ENCODE results near the gene TET3.

The TET3 gene

GRCh38 chr2:73976803-73977202 is 7.9 kb upstream of the TET3 start:
- no peaks in the 10 kb centered on the region for H3K36me3 ChIP-seq (ENCODE audit: control insufficient read depth in 5 of 5, insufficient read depth in 5 of 5, low read length in 5 of 5)
- no peaks in the 10 kb centered on the region for H3K9me3 ChIP-seq (ENCODE audit: control insufficient read depth in 5 of 5, low read length in 5 of 5)
- H3K9ac ChIP-seq (ENCODE audit: low read length in 5 of 5): no peak overlapping the region
- peaks cover 0 to 17% (median 0%) of the 10 kb centered on the region in 5 donors for H3K27me3 ChIP-seq (ENCODE audit: control insufficient read depth in 5 of 5, insufficient read depth in 4 of 5, low read length in 5 of 5)
- H3K27ac ChIP-seq (ENCODE audit: low read depth, low read length): no peak overlapping the region
- peaks cover 7 to 42% (median 27%) of the 10 kb centered on the region in 5 donors for H3K4me1 ChIP-seq (ENCODE audit: control insufficient read depth in 5 of 5, insufficient read depth in 5 of 5, low read length in 5 of 5)
- no peak overlapping the region for H3K4me3 ChIP-seq (ENCODE audit: low read depth in 1 of 5, low read length in 5 of 5)

GRCh38 chr2:73977466-73977865 is 7.2 kb upstream of the TET3 start:
- Histone ChIP-seq H3K9ac (ENCODE audit: low read length in 5 of 5) (no peak overlapping the region), H3K4me1 (ENCODE audit: control insufficient read depth in 5 of 5, insufficient read depth in 5 of 5, low read length in 5 of 5) (peaks cover 11 to 43% (median 27%) of the 10 kb centered on the region in 5 donors)

GRCh38 chr2:73979021-73979420 is 5.7 kb upstream of the TET3 start:
- Histone ChIP-seq H3K9ac (ENCODE audit: low read length in 5 of 5) (no peak overlapping the region), H3K4me3 (ENCODE audit: low read depth in 1 of 5, low read length in 5 of 5) (no peak overlapping the region), H3K36me3 (ENCODE audit: control insufficient read depth in 5 of 5, insufficient read depth in 5 of 5, low read length in 5 of 5) (no peaks in the 10 kb centered on the region), H3K4me1 (ENCODE audit: control insufficient read depth in 5 of 5, insufficient read depth in 5 of 5, low read length in 5 of 5) (peaks cover 11 to 46% (median 33%) of the 10 kb centered on the region in 5 donors), H3K27ac (ENCODE audit: low read depth, low read length) (no peak overlapping the region), H3K27me3 (ENCODE audit: control insufficient read depth in 5 of 5, insufficient read depth in 4 of 5, low read length in 5 of 5) (peaks cover 0 to 17% (median 0%) of the 10 kb centered on the region in 5 donors), H3K9me3 (ENCODE audit: control insufficient read depth in 5 of 5, low read length in 5 of 5) (no peaks in the 10 kb centered on the region)

More at GRCh38 chr2:73977466-73977865, 7.2 kb upstream of the TET3 start:
- H3K4me3 ChIP-seq (ENCODE audit: low read depth in 1 of 5, low read length in 5 of 5): no peak overlapping the region
- H3K36me3 ChIP-seq (ENCODE audit: control insufficient read depth in 5 of 5, insufficient read depth in 5 of 5, low read length in 5 of 5): no peaks in the 10 kb centered on the region
- H3K9me3 ChIP-seq (ENCODE audit: control insufficient read depth in 5 of 5, low read length in 5 of 5): no peaks in the 10 kb centered on the region
- H3K27ac ChIP-seq (ENCODE audit: low read depth, low read length): no peak overlapping the region
- H3K27me3 ChIP-seq (ENCODE audit: control insufficient read depth in 5 of 5, insufficient read depth in 4 of 5, low read length in 5 of 5): peaks cover 0 to 17% (median 0%) of the 10 kb centered on the region in 5 donors

GRCh38 chr2:73979686-73980085 is 5.0 kb upstream of the TET3 start:
- H3K27me3 ChIP-seq (ENCODE audit: control insufficient read depth in 5 of 5, insufficient read depth in 4 of 5, low read length in 5 of 5): peaks cover 0 to 17% (median 0%) of the 10 kb centered on the region in 5 donors
- H3K4me3 ChIP-seq (ENCODE audit: low read depth in 1 of 5, low read length in 5 of 5): no peak overlapping the region
- no peak overlapping the region for H3K27ac ChIP-seq (ENCODE audit: low read depth, low read length)
- H3K36me3 ChIP-seq (ENCODE audit: control insufficient read depth in 5 of 5, insufficient read depth in 5 of 5, low read length in 5 of 5): no peaks in the 10 kb centered on the region
- H3K4me1 ChIP-seq (ENCODE audit: control insufficient read depth in 5 of 5, insufficient read depth in 5 of 5, low read length in 5 of 5): peaks cover 11 to 51% (median 37%) of the 10 kb centered on the region in 5 donors
- no peaks in the 10 kb centered on the region for H3K9me3 ChIP-seq (ENCODE audit: control insufficient read depth in 5 of 5, low read length in 5 of 5)
- H3K9ac ChIP-seq (ENCODE audit: low read length in 5 of 5): no peak overlapping the region

- peaks cover 11 to 51% (median 34%) of the 10 kb centered on the region in 5 donors for H3K4me1 ChIP-seq (ENCODE audit: control insufficient read depth in 5 of 5, insufficient read depth in 5 of 5, low read length in 5 of 5)
- no peaks in the 10 kb centered on the region for H3K9me3 ChIP-seq (ENCODE audit: control insufficient read depth in 5 of 5, low read length in 5 of 5)
- no peak overlapping the region for H3K4me3 ChIP-seq (ENCODE audit: low read depth in 1 of 5, low read length in 5 of 5)
- no peak overlapping the region for H3K27ac ChIP-seq (ENCODE audit: low read depth, low read length)
- no peak overlapping the region for H3K9ac ChIP-seq (ENCODE audit: low read length in 5 of 5)
- H3K36me3 ChIP-seq (ENCODE audit: control insufficient read depth in 5 of 5, insufficient read depth in 5 of 5, low read length in 5 of 5): no peaks in the 10 kb centered on the region
- peaks cover 0 to 17% (median 0%) of the 10 kb centered on the region in 5 donors for H3K27me3 ChIP-seq (ENCODE audit: control insufficient read depth in 5 of 5, insufficient read depth in 4 of 5, low read length in 5 of 5)
These were observed 4.1 kb upstream of the TET3 start for GRCh38 chr2:73980566-73980965.

GRCh38 chr2:73981081-73982001 is 3.4 kb upstream of the TET3 start:
- H3K27me3 ChIP-seq (ENCODE audit: control insufficient read depth in 5 of 5, insufficient read depth in 4 of 5, low read length in 5 of 5): peaks cover 0 to 17% (median 0%) of the 10 kb centered on the region in 5 donors
- no peaks in the 10 kb centered on the region for H3K9me3 ChIP-seq (ENCODE audit: control insufficient read depth in 5 of 5, low read length in 5 of 5)
- H3K4me1 ChIP-seq (ENCODE audit: control insufficient read depth in 5 of 5, insufficient read depth in 5 of 5, low read length in 5 of 5): peaks cover 11 to 55% (median 40%) of the 10 kb centered on the region in 5 donors
- H3K4me3 ChIP-seq (ENCODE audit: low read depth in 1 of 5, low read length in 5 of 5): peak overlapping the region; percentile 55 to 75 (median 65)
- peak overlapping the region in 4 of 5 donors; percentile 3 to 43 (median 26) for H3K9ac ChIP-seq (ENCODE audit: low read length in 5 of 5)
- H3K27ac ChIP-seq (ENCODE audit: low read depth, low read length): no peak overlapping the region
- H3K36me3 ChIP-seq (ENCODE audit: control insufficient read depth in 5 of 5, insufficient read depth in 5 of 5, low read length in 5 of 5): peaks cover 0 to 1% (median 0%) of the 10 kb centered on the region in 5 donors

- peak overlapping the region in 2 of 5 donors; percentile 55 to 63 for H3K4me3 ChIP-seq (ENCODE audit: low read depth in 1 of 5, low read length in 5 of 5)
- no peaks in the 10 kb centered on the region for H3K9me3 ChIP-seq (ENCODE audit: control insufficient read depth in 5 of 5, low read length in 5 of 5)
- peaks cover 11 to 64% (median 48%) of the 10 kb centered on the region in 5 donors for H3K4me1 ChIP-seq (ENCODE audit: control insufficient read depth in 5 of 5, insufficient read depth in 5 of 5, low read length in 5 of 5)
- peaks cover 0 to 5% (median 0%) of the 10 kb centered on the region in 5 donors for H3K36me3 ChIP-seq (ENCODE audit: control insufficient read depth in 5 of 5, insufficient read depth in 5 of 5, low read length in 5 of 5)
- peaks cover 0 to 17% (median 0%) of the 10 kb centered on the region in 5 donors for H3K27me3 ChIP-seq (ENCODE audit: control insufficient read depth in 5 of 5, insufficient read depth in 4 of 5, low read length in 5 of 5)
- no peak overlapping the region for H3K27ac ChIP-seq (ENCODE audit: low read depth, low read length)
- H3K9ac ChIP-seq (ENCODE audit: low read length in 5 of 5): peak overlapping the region in 2 of 5 donors; percentile 13 to 41
These were observed 2.5 kb upstream of the TET3 start for GRCh38 chr2:73982140-73982617.

GRCh38 chr2:73983322-73984202 is 1.1 kb upstream of the TET3 start:
- H3K9me3 ChIP-seq (ENCODE audit: control insufficient read depth in 5 of 5, low read length in 5 of 5): no peaks in the 10 kb centered on the region
- H3K27me3 ChIP-seq (ENCODE audit: control insufficient read depth in 5 of 5, insufficient read depth in 4 of 5, low read length in 5 of 5): peaks cover 0 to 17% (median 0%) of the 10 kb centered on the region in 5 donors
- H3K4me1 ChIP-seq (ENCODE audit: control insufficient read depth in 5 of 5, insufficient read depth in 5 of 5, low read length in 5 of 5): peaks cover 11 to 77% (median 61%) of the 10 kb centered on the region in 5 donors
- H3K27ac ChIP-seq (ENCODE audit: low read depth, low read length): no peak overlapping the region
- H3K9ac ChIP-seq (ENCODE audit: low read length in 5 of 5): peak overlapping the region in 3 of 5 donors; percentile 47 to 62 (median 60)
- peak overlapping the region in 4 of 5 donors; percentile 54 to 70 (median 58) for H3K4me3 ChIP-seq (ENCODE audit: low read depth in 1 of 5, low read length in 5 of 5)
- peaks cover 0 to 5% (median 0%) of the 10 kb centered on the region in 5 donors for H3K36me3 ChIP-seq (ENCODE audit: control insufficient read depth in 5 of 5, insufficient read depth in 5 of 5, low read length in 5 of 5)

- Histone ChIP-seq H3K27me3 (ENCODE audit: control insufficient read depth in 5 of 5, insufficient read depth in 4 of 5, low read length in 5 of 5) (peaks cover 0 to 10% (median 0%) of the 10 kb centered on the region in 5 donors), H3K4me1 (ENCODE audit: control insufficient read depth in 5 of 5, insufficient read depth in 5 of 5, low read length in 5 of 5) (peaks cover 8 to 73% (median 62%) of the 10 kb centered on the region in 5 donors), H3K9me3 (ENCODE audit: control insufficient read depth in 5 of 5, low read length in 5 of 5) (no peaks in the 10 kb centered on the region), H3K9ac (ENCODE audit: low read length in 5 of 5) (peak overlapping the region in 1 of 5 donors; percentile 52), H3K27ac (ENCODE audit: low read depth, low read length) (no peak overlapping the region), H3K4me3 (ENCODE audit: low read depth in 1 of 5, low read length in 5 of 5) (peak overlapping the region in 3 of 5 donors; percentile 54 to 70 (median 58)), H3K36me3 (ENCODE audit: control insufficient read depth in 5 of 5, insufficient read depth in 5 of 5, low read length in 5 of 5) (peaks cover 0 to 8% (median 3%) of the 10 kb centered on the region in 5 donors)
These were observed 205 bp downstream of the TET3 start for GRCh38 chr2:73984922-73985307.

All from subcutaneous abdominal adipose tissue (tissue), 5 donors.